ENCODE results near the gene SCRG1. TPM values are rescaled to one million over a fixed set of nuclear protein-coding genes. Genes with fewer than 3 reads are reported as not detected.

The SCRG1 gene
- total and polyA plus RNA-seq, 2 donors (not counting 1 experiment from before 2014, with no cell fraction given), result not detected

DNA sequence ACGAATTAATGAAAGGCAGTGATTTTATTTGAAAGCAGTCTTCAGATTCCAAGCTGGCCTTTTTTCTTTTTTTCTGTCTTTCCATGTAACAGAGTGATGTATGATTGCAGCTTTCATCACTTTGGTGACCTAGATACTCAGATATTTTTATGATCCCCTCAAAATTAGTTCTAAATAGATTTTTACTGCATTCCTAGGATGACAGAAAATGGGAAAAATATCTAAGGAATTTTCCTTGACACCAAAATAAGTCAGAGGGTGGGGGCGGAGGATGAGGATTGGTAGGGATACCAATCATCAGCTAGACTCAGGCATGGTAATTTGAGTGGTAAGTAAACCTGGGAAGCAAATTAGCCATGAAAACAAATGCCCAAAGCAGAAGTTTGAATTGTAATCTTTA, 52.8 kb downstream of the SCRG1 start:
- peaks cover 6% of the 10 kb centered on the region for H3K4me1 Mint-ChIP-seq
- Histone ChIP-seq H4K20me1 (ENCODE audit: control insufficient read depth, insufficient read depth, low read length, poor library complexity, severe bottlenecking) (no peaks in the 10 kb centered on the region), H3K9ac (ENCODE audit: low read length) (no peak overlapping the region), H3K4me3 (ENCODE audit: control extremely low read depth in 1 of 5, extremely low read depth in 1 of 5, insufficient read depth in 1 of 5, low read depth in 2 of 5, low read length in 4 of 5) (no peak overlapping the region), H3K79me2 (ENCODE audit: control insufficient read depth, insufficient read depth, low read length) (no peaks in the 10 kb centered on the region), H3K36me3 (replicated peaks in 1 of 2; ENCODE audit: control extremely low read depth in 1 of 2, control insufficient read depth in 1 of 2, extremely low read depth in 1 of 2, insufficient read depth in 2 of 2, low read length in 1 of 2) (no peaks in the 10 kb centered on the region), H3K27me3 (replicated peaks in 1 of 4; ENCODE audit: control extremely low read depth in 1 of 4, control insufficient read depth in 3 of 4, insufficient read depth in 4 of 4, low read length in 3 of 4) (no peaks in the 10 kb centered on the region), H3K27ac (ENCODE audit: low read length in 2 of 2) (no peak overlapping the region), H3K4me2 (replicated peaks; ENCODE audit: low read depth, low read length, poor library complexity, severe bottlenecking) (peak overlapping the region; percentile 27), H2AFZ (ENCODE audit: insufficient read depth, low read depth, low read length, poor library complexity, severe bottlenecking) (no peak overlapping the region), H3K9me3 (ENCODE audit: control extremely low read depth in 1 of 3, control insufficient read depth in 2 of 3, insufficient read depth in 1 of 3, low read length in 2 of 3) (no peaks in the 10 kb centered on the region), H3K4me1 (ENCODE audit: control insufficient read depth in 2 of 2, insufficient read depth in 2 of 2, low read length in 2 of 2) (peaks cover 0 to 4% of the 10 kb centered on the region in 2 donors)
- POLR2A ChIA-PET, result no interaction called here
- ATAC-seq (ENCODE audit: low read depth), result no peak
- H3K4me3 Mint-ChIP-seq, result no peak overlapping the region
- no peaks in the 10 kb centered on the region for H3K27me3 Mint-ChIP-seq
- WGBS (ENCODE audit: insufficient coverage), result no CpG with 5 or more reads among the region's 2 CpGs
- CTCF ChIA-PET, result interaction anchor here (1.0 to 1.3 kb wide), 2 partner anchors 12 to 27 kb away, joined by 3 to 5 read pairs; no protein-coding TSS in a partner anchor
- TF ChIP-seq EZH2 (IDR thresholded peaks at IDR 0.05; ENCODE audit: borderline replicate concordance, insufficient read depth, low read depth, low read length, poor library complexity, severe bottlenecking), result no peak
- TF ChIP-seq, protein P1, sequence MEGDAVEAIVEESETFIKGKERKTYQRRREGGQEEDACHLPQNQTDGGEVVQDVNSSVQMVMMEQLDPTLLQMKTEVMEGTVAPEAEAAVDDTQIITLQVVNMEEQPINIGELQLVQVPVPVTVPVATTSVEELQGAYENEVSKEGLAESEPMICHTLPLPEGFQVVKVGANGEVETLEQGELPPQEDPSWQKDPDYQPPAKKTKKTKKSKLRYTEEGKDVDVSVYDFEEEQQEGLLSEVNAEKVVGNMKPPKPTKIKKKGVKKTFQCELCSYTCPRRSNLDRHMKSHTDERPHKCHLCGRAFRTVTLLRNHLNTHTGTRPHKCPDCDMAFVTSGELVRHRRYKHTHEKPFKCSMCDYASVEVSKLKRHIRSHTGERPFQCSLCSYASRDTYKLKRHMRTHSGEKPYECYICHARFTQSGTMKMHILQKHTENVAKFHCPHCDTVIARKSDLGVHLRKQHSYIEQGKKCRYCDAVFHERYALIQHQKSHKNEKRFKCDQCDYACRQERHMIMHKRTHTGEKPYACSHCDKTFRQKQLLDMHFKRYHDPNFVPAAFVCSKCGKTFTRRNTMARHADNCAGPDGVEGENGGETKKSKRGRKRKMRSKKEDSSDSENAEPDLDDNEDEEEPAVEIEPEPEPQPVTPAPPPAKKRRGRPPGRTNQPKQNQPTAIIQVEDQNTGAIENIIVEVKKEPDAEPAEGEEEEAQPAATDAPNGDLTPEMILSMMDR (IDR thresholded peaks at IDR 0.05), result no peak
- no peak for DNase-seq
- intact Hi-C loops (cut with micrococcal nuclease), result no loop called here
- no peak overlapping the region for H3K27ac Mint-ChIP-seq
- no peaks in the 10 kb centered on the region for H3K9me3 Mint-ChIP-seq (ENCODE audit: insufficient read depth)

DNA sequence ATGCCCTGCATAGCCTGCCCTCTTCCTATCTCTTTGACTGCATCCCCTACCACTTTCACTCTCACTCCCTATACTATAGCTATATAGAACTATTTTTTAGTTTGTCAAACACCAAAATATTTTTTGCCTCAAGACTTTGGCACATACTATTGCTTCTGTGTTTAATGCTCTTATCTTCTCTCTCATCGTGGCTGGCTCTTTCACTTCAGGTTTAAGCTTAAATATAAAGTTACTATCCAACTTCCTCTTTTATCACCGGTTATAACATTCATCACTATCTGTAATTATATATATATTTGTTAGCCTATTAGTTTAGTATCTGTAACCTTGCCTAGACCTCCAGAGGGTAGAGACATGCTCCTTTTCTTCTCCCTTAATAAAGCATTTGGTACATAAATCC, 53.3 kb downstream of the SCRG1 start:
- H3K27me3 ChIP-seq (replicated peaks in 1 of 4; ENCODE audit: control extremely low read depth in 1 of 4, control insufficient read depth in 3 of 4, insufficient read depth in 4 of 4, low read length in 3 of 4), result no peaks in the 10 kb centered on the region
- H3K4me2 ChIP-seq (replicated peaks; ENCODE audit: low read depth, low read length, poor library complexity, severe bottlenecking), result peak overlapping the region; percentile 27
- no peaks in the 10 kb centered on the region for H3K36me3 ChIP-seq (replicated peaks in 1 of 2; ENCODE audit: control extremely low read depth in 1 of 2, control insufficient read depth in 1 of 2, extremely low read depth in 1 of 2, insufficient read depth in 2 of 2, low read length in 1 of 2)
- H3K79me2 ChIP-seq (ENCODE audit: control insufficient read depth, insufficient read depth, low read length), result no peaks in the 10 kb centered on the region
- H2AFZ ChIP-seq (ENCODE audit: insufficient read depth, low read depth, low read length, poor library complexity, severe bottlenecking), result peak overlapping the region; percentile 20
- ChIA-PET POLR2A (no interaction called here), CTCF (interaction anchor here (0.9 to 1.3 kb wide), 3 partner anchors 12 to 75 kb away, joined by 3 to 5 read pairs (median 4); no protein-coding TSS in a partner anchor)
- H3K9ac ChIP-seq (ENCODE audit: low read length), result no peak overlapping the region
- ATAC-seq (ENCODE audit: low read depth) (no peak), DNase-seq (no peak)
- H3K9me3 Mint-ChIP-seq (ENCODE audit: insufficient read depth), result no peaks in the 10 kb centered on the region
- H3K9me3 ChIP-seq (ENCODE audit: control extremely low read depth in 1 of 3, control insufficient read depth in 2 of 3, insufficient read depth in 1 of 3, low read length in 2 of 3), result no peaks in the 10 kb centered on the region
- WGBS (ENCODE audit: insufficient coverage), result no CpG with 5 or more reads among the region's 2 CpGs
- H3K27me3 Mint-ChIP-seq, result no peaks in the 10 kb centered on the region
- TF ChIP-seq, protein P1 (IDR thresholded peaks at IDR 0.05), result no peak
- TF ChIP-seq EZH2 (IDR thresholded peaks at IDR 0.05; ENCODE audit: borderline replicate concordance, insufficient read depth, low read depth, low read length, poor library complexity, severe bottlenecking), result no peak
- H3K27ac Mint-ChIP-seq, result no peak overlapping the region
- H3K4me1 Mint-ChIP-seq, result peaks cover 6% of the 10 kb centered on the region
- H3K4me3 ChIP-seq (ENCODE audit: control extremely low read depth in 1 of 5, extremely low read depth in 1 of 5, insufficient read depth in 1 of 5, low read depth in 2 of 5, low read length in 4 of 5), result no peak overlapping the region
- no peak overlapping the region for H3K4me3 Mint-ChIP-seq
- peaks cover 0 to 4% of the 10 kb centered on the region in 2 donors for H3K4me1 ChIP-seq (ENCODE audit: control insufficient read depth in 2 of 2, insufficient read depth in 2 of 2, low read length in 2 of 2)
- H3K27ac ChIP-seq (ENCODE audit: low read length in 2 of 2), result no peak overlapping the region
- H4K20me1 ChIP-seq (ENCODE audit: control insufficient read depth, insufficient read depth, low read length, poor library complexity, severe bottlenecking), result no peaks in the 10 kb centered on the region
- intact Hi-C loops (cut with micrococcal nuclease), result no loop called here
